GM19467 (cell line): ENCODE results near the gene BAZ1B.
"Not testable (repeated sequence)": the region's sequence is repeated elsewhere in the genome, so short reads cannot be mapped to it uniquely, and the experiment has no call there.

Source experiments
- ATAC-seq: cut with Tn5 transposase; IDR thresholded peaks from one replicate; pipeline ENCODE4 v1.9.1; 2021; ENCODE audit warnings: mild to moderate bottlenecking, moderate library complexity; ENCODE audit not compliant: unreplicated experiment

BAZ1B gene, protein sequence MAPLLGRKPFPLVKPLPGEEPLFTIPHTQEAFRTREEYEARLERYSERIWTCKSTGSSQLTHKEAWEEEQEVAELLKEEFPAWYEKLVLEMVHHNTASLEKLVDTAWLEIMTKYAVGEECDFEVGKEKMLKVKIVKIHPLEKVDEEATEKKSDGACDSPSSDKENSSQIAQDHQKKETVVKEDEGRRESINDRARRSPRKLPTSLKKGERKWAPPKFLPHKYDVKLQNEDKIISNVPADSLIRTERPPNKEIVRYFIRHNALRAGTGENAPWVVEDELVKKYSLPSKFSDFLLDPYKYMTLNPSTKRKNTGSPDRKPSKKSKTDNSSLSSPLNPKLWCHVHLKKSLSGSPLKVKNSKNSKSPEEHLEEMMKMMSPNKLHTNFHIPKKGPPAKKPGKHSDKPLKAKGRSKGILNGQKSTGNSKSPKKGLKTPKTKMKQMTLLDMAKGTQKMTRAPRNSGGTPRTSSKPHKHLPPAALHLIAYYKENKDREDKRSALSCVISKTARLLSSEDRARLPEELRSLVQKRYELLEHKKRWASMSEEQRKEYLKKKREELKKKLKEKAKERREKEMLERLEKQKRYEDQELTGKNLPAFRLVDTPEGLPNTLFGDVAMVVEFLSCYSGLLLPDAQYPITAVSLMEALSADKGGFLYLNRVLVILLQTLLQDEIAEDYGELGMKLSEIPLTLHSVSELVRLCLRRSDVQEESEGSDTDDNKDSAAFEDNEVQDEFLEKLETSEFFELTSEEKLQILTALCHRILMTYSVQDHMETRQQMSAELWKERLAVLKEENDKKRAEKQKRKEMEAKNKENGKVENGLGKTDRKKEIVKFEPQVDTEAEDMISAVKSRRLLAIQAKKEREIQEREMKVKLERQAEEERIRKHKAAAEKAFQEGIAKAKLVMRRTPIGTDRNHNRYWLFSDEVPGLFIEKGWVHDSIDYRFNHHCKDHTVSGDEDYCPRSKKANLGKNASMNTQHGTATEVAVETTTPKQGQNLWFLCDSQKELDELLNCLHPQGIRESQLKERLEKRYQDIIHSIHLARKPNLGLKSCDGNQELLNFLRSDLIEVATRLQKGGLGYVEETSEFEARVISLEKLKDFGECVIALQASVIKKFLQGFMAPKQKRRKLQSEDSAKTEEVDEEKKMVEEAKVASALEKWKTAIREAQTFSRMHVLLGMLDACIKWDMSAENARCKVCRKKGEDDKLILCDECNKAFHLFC (N-terminal part only)

DNA sequence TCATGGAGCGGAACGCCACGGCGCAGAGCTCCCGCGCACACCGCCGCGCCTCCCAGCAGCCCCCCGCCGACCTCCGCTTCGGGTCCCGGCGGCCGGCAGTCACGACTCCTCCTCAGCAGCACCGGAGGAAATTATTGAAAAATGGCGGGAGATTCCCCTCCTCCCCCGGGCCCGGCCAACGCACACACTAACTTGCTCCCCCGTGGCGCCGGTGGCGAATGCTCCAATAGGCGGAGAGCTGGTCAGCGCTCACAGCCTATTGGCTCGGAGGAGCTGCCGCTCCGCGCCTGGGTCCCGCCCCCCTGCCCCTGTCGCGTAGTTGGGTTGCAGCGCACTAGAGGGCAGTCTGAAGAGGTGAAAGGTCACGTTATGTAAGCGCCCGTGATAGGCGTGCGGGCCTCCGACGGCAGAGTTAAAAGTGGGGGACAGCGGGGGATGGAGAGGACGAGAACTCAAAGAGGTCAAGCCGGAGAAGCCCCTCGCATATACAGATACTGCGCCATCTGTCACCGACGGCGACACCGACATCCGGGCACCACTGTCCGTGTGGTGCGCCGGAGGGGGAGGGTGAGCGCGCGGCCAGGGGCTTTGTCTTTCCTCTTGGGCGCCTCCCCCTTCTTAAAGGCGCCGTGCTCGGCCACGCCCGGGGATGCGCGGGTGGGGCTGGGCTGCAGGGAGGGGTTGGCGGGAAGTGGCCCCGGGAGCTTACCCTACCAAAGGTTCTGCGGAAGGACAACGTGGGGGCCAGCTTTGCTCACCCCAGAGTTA is at the start of gene BAZ1B:
Gene BAZ1B, minus strand, starts transcription at position 189 of the 768 bp plus-strand sequence. CDS start 360 bp downstream, outside the sequence.
- peak; percentile 86 for ATAC-seq

DNA sequence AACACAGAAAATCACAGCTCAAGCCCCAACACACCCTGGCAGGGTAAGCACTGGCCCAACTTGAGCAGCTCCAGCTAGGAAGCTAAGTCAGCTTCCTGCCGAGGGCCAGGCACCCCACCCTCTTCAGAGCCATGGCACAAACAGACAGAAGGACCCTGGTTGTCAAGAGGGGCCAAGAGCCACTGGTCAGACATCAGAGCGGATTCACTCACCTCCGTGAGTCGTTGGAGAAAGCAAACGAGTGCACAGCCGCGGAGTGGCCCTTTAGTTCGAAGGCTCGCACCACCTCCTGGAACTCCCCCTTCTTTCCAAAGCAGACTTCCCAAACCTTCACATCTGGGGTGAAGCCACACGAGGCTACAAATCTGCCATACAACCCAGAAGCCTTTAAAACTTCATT is 48.9 kb upstream of the BAZ1B start:
- ATAC-seq: no peak

DNA sequence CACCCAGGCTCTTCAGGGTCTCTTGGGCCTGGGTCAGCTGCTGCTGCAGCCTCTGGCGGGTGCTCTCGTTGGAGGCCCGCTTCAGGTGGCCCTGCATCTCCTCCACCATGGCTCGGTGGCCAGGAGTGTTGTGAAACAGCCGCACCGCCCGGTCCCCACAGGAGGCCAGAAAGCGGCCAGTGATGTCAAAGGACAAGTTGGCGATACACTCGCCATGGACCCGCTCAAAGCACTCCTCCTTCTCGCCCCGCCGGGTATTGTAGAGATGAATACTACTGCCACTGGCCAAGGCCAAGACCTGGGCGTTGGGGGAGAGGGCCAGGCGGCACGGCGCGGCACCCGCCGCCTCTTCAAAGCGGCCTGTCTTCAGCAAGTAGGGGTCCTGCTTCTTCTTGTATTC is 48.4 kb upstream of the BAZ1B start:
- no peak for ATAC-seq

DNA sequence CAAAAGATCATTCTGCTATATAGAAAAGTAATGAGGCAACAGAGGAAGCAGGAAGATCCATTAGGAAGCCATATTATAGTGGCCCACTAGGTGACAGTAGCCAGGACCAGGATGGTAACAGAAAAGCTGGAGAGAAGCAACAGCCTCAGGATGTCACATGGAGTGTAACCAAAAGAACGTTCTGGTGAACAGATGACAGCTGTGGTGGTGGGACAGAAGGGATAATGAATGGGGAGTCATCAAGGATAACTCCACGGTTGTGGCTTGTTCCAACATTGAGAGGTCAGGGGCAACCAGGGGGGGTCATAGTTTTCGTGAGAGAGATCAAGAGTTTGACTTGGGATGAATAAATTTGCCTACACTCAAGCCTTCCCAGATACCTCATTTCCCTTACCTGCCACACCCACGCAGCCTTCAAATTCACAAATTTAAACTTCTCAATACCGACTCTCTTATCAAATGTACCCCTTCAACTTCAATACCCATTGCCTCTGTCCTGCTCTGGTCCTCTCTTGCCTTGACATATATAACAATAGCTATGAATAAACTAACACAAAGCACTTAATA is 47.0 kb upstream of the BAZ1B start:
- no peak for ATAC-seq

DNA sequence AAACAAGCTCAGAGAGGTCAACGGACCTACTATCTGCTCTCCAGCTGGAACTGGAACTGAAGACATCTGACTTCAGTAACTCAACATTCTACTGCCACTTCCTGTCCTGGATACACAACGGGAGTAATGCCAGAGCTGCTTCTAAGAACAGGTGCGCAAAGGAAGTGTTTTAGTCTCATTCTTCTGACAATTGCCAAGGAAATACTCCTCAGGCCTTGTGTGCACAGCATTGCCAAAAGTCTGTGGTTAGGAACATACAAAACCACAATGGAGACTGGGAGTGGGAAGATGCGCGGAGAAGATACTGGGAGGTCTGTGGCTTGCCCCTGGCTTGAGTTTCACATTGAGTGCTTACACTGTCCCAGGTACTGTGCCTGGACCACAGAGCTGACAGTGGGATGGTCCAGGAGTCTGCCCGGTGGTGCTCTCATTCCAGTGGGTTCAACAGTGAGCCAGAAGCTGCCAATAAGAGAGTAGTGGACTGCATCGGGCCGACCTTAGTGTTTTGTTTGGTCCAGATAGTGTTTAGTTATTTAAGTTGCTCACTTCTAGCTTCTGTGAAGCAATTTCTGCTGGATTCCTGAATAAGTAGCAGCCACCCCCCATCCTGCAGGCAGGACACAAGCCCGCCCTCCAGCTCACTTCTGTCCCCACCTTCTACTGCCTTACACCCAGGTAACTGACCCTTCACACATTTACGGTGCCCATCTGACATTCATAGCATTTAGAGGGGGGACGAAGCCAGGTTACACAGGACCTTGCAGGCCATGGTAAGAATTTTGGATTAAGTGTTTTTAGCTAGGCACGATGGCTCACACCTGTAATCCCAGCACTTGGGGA is 46.0 kb upstream of the BAZ1B start:
- no peak for ATAC-seq

DNA sequence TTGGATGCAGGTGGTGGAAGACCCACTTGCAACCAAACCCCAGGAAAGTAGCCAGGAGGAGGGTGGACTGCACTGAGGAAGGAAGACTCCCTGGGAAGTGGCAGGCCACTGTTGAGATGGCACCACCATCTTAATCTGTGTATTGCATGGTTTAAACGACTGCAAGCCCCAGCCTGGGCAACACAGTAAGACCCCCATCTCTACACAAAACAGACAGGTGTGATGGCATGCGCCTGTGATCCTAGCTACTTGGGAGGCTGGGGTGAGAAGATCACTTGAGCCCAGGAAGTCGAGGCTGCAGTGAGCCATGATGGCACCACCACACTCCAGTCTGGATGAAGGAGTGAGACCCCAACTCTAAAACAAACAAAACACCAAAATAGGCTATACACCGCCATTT is 45.0 kb upstream of the BAZ1B start:
- no peak for ATAC-seq

DNA sequence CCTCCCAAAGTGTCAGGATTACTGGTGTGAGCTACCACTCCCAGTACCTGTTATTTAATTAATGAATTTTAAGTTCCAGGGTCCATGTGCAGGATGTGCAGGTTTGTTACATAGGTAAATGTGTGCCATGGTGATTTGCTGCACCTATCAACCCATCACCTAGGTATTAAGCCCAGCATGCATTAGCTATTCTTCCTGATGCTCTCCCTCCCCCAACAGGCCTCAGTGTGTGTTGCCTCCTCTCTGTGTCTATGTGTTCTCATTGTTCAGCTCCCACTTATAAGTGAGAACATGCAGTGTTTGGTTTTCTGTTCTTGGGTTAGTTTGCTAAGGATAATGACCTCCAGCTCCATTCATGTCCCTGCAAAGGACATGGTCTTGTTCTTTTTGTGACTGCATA is 44.3 kb upstream of the BAZ1B start:
- ATAC-seq: not testable (repeated sequence)

DNA sequence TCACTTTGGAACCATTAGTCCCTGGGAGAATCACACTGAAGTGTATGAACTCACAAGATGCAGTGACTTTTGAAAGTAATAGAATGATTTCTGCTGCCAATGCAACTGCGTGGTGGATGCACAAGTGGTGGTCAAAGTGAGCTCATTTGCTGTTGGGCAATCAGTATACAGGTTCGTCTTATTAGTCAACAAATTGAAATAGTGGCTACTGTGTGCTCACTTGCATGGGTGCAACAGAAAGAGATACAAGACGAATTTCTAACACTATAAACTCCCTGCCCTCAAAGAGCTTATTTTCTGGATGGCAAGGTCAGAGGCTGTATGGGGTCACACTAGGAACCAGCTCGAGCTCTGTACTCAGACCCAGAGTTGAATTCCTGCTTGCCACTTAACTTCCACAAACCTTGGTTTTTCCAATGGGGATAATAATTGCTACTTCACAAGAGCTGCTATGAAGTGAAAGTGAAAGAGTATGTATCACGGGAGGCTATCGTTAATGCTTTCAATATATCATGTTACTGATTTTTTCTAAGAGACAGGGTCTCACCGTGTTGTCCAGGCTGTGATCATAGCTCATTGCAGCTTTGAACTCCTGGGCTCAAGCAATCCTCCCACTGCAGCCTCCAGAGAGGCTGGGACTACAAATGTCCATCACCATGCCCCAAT is 43.7 kb upstream of the BAZ1B start:
- no peak for ATAC-seq

DNA sequence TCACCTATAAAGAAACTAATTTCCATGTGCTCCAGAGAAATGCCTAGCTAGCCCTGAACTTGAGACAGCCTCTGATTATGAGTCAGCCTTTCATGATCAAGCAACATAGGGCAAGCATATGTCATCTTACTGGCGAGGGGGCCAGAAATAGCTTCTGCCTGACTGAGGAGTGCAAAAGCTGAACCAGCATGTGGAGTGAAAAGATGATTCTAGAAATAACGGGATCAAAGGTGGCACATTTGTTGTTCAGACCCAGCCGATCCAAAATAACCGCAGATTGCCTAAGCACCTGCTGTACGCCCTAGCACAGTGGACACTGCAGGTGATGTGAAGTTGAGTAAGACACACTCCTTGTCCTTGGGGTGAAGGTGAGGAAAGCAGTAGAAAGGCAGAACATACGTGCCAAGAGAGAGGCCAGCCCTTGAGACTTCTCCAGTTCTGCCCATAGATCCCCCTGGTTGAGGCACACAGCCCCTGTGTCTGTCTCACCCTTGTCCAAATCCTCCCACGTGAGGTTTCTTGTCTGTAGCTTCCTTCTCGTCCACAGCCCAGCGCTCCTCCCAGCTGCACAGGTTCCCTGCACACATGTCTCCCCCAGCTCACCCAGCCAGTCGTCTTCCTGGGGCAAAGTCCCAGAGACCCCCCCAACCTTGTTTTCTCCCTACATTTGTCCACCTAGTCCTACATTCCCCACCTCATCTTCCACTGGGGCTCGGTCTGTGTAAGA is 38.2 kb upstream of the BAZ1B start:
- ATAC-seq: no peak

DNA sequence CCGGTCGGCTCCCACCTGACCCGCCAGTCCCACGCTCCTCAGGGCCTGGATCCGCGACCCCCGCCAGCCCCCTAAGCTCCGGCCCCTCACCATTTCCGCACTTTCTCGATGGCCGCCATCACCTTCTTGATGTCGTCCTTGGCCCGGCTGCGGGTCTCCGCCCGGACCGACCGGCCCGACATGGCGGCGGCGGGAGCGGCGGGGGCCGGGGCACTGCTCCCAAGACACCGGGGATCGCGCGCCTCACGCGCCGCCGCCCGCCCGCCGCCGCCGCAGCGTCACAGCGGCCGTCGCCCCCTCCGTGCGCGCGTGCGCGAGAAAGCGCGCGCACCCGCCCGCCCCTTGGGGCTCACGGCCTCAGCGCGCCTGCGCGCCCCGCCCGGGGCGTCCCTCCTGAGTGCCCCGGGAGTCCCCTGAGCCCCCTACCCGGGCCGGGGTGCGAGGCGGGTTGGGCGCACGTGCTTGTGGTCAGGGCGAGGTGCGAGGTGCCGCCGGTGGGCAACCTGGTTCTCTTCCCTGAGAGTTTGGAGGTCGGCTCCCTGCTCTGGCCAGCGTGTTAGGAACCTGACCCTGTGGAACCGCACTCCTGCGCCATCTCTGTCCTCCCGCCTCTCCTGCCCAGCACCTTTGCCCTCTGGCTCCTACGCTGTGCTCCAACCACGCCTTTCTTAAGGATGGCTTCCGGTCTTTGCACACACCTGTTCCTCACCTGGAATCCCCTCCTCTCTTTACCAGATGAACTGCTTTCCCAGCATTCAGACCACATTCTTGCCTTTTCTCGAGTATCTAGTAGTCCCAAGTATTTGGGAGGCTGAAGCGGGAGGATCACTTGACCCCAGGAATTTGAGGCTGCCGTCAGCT is 35.5 kb upstream of the BAZ1B start, which contains the start of gene BCL7B:
Gene BCL7B, minus strand, starts transcription at position 294 of the 861 bp plus-strand sequence. Its CDS starts 112 bp downstream, at position 182.
- peak; percentile 44 for ATAC-seq

DNA sequence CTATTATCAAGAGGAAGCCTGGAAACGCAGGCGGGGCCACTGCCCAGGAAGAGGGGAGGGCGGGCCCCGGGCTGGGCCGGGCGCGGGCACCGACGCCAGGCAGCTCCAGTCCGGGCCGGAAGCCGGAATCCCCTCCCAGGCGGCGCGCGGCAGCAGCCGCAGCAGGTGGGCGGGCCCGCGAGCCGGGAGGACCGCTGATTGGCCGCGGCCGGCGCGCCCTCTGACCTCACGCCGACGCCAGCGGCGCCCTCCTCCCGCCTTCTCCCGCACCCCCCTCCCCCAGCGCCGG is 35.0 kb upstream of the BAZ1B start:
- peak; percentile 90 for ATAC-seq

DNA sequence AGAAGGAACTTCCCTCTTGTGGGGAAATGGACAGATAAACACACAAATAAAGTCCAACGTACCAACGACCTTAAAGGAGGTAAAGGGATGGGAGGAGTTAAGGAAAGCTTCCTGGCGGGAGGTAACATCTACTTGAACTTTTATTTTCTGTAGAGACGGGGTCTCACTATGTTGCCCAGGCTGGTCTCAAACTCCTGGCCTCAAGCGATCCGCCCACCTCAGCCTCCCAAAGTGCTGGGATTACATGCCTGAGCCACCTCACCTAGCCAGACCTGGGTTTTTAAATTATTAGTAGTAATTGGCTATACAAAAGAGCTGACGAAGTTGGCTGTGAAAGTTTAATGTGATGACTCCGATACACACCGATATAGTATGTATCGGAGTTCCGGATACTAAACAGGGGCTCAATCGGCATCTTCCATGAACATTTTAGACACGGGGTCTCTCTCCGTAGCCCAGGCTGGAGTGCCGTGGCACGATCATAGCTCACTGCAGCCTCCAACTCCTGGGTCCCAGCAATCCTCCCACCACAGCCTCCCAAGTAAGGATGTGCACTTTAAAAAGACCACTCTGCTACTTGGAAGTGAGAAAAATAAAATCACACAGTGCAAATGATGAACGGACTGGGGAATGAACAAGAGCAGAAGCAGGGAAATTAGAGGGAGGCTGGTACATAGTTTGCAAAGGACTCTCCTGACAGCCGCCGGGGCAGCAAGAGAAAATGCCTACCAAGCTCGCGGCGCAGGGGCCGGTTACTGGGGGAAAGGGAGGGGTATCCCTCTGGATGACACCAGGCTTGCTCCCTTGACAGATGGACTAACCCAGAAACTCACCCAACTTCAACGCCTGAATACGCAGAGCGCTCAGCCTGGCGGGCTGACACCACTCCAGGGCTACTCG is 34.4 kb upstream of the BAZ1B start:
- ATAC-seq: no peak

DNA sequence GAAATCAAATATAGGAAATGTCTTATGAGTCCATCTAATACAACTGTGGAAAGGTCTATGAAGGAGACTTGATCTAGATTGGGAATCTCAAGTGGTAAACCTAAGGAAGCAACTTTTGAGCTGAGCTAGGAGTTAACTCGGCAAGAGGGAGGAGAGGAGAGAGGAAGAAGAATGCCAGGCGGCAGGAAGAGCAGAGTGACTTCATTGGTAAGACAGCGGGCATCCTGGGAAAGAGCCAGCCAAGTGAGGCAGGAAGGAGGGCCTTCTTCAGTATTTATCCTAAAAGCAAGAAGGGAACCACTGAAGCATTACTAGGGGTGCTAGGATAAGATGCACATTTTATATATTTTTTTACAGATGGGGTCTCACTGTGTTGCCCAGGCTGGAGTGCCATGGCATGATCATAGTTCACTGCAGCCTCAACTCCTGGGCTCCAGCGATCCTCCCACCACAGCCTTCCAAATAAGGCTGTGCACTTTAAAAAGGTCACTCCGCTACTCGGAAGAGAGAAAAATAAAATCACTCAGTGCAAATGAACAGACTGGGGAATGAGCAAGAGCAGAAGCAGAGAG is 33.4 kb upstream of the BAZ1B start:
- ATAC-seq: no peak

DNA sequence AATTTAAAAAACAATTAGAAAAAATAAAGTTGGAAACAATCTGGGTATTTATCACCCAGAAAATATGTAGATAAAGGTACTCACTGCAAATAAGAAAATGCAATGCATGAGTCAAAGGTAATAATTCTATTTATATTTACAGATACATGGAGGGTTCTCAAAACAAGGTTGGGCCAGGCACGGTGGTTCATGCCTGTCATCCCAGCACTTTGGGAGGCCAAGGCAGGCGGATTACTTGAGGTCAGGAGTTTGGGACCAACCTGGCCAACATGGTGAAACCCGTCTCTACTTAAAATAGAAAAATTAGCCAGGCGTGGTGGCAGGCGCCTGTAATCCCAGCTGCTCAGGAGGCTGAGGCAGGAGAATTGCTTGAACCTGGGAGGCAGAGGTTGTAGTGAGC is 28.0 kb upstream of the BAZ1B start:
- ATAC-seq: not testable (repeated sequence)

DNA sequence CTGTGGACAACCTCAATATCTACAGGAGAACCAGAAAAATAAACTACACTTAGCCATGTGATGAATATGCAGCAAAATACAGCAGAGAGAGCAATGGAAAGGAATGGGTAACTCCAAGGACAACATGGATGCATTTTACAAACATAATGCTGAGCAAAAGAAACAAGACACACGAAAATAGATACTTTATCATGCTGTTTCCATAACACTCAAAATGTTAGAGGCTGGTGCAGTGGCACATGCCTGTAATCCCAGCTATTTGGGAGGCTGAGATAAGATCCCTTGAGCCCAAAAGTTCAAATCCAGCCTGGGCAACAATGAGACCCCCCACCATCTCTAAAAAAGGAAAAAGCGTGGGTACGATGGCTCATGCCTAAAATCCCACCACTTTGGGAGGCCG is 27.1 kb upstream of the BAZ1B start:
- no peak for ATAC-seq

DNA sequence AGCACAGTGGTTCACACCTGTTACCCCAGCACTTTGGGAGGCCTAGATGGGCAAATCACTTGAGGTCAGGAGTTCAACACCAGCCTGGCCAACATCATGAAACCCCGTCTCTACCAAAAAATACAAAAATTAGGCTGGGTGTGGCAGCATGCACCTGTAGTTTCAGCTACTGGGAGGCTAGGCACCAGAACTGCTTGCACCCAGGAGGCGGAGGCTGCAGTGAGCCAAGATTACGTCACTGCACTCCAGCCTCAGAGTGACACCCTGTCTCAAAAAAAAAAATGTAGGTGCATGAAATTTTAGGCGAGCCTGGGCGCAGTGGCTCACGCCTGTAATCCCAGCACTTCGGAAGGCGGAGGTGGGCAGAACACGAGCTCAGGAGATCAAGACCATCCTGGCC is 25.7 kb upstream of the BAZ1B start:
- no peak for ATAC-seq
